Heart right ventricle (tissue), 16 donors: ENCODE results near the gene EFHD1. TPM values are rescaled to one million over a fixed set of nuclear protein-coding genes. Genes with fewer than 3 reads are reported as not detected.
"Not testable (repeated sequence)": the region's sequence is repeated elsewhere in the genome, so short reads cannot be mapped to it uniquely, and the experiment has no call there.

Experiments
- ATAC-seq, 8 donors: fragments of 200-7000 bp; cut with Tn5 transposase; one replicate each; pipeline ENCODE4 v1.9.1; 2020; ENCODE audit warnings: mild to moderate bottlenecking in 8 of 8, moderate library complexity in 8 of 8, moderate number of reproducible peaks in 1 of 8
- DNase-seq, 2 donors: peaks; one replicate each; pipeline ENCODE4 v3.0.0-alpha.2; 2020
- H3K27ac ChIP-seq, 10 donors: fragments of 200-600 bp; sonication (generic) in 2 of 10; one replicate each; pipeline versions ENCODE4 v1.5.0 to v1.8.0; 2020 to 2022; ENCODE audit warnings: mild to moderate bottlenecking in 3 of 10
- H3K27me3 ChIP-seq, 7 donors: fragments of 200-600 bp; one replicate each; pipeline ENCODE4 v1.8.0; 2021 to 2022; ENCODE audit warnings: mild to moderate bottlenecking in 2 of 7
- H3K36me3 ChIP-seq, 9 donors: fragments of 200-600 bp; sonication (generic) in 1 of 9; one replicate each; pipeline versions ENCODE4 v1.5.0 to v1.8.0; 2020 to 2022; ENCODE audit warnings: mild to moderate bottlenecking in 2 of 9
- H3K4me1 ChIP-seq, 9 donors: fragments of 200-600 bp; sonication (generic) in 1 of 9; one replicate each; pipeline versions ENCODE4 v1.5.0 to v1.8.0; 2020 to 2022; ENCODE audit warnings: mild to moderate bottlenecking in 4 of 9
- H3K4me3 ChIP-seq, 10 donors: fragments of 200-600 bp; sonication (generic) in 2 of 10; one replicate each; pipeline versions ENCODE4 v1.5.0 to v1.8.0; 2020 to 2022; ENCODE audit warnings: mild to moderate bottlenecking in 7 of 10, moderate library complexity in 2 of 10
- H3K9me3 ChIP-seq, 11 donors: fragments of 200-600 bp in 10 of 11; sonication (generic) in 2 of 11; one replicate each; pipeline versions ENCODE4 v1.5.0 to v1.8.0; 2013 to 2022; ENCODE audit warnings: mild to moderate bottlenecking in 2 of 11, control low read depth in 1 of 11, moderate library complexity in 1 of 11
- WGBS, 2 donors: extraction: QIAGEN DNeasy Blood & Tissue Kit; methylation state at CpG; one replicate each; pipeline ENCODE4 v1.1.7; 2013; ENCODE audit warnings: inconsistent platforms in 1 of 2; 5-methylcytosine and 5-hydroxymethylcytosine counted together
- intact Hi-C, 10 donors: fragments of 100-400 bp; cut with DNase I; formaldehyde crosslinking; loops; one replicate each; pipeline versions ENCODE4 v1.11.1 to v1.14.2; 2022
- polyA plus RNA-seq, 2 donors: library from polyadenylated mRNA; stranded (reverse); fragments of 200-250 nt; gene quantifications; one replicate each; pipeline ENCODE4 v1.2.3, GENCODE V29; 2013
- total RNA-seq, 10 donors: library from RNA; stranded (reverse); fragmentation: NEBNext Ultra II Directional in 3 of 10; extraction: Animal tissue kit (Norgen Biotek cat#: 25700) in 3 of 10; gene quantifications; one replicate each; pipeline versions ENCODE4 v1.2.1 to v1.2.4, GENCODE V29; 2021 to 2023
- TF ChIP-seq, protein P1 (sequence below), 9 donors: fragments of 200-600 bp; sonication (generic) in 2 of 9; IDR thresholded peaks; one replicate each; pipeline versions ENCODE4 v1.5.0 to v1.8.0; 2021 to 2022; ENCODE audit warnings: antibody characterized with exemption in 9 of 9, mild to moderate bottlenecking in 5 of 9, moderate library complexity in 1 of 9
- donor health status: Arrhythmogenic right ventricular cardiomyopathy.
- donor health status: ischemic (EF 13 %, LVEDD 7.1; RV severe dilation, severe dysfunction).
- donor health status: healthy with polysubstance abuse.
- donor health status: DM: no; HTN: yes; CAD: no.
- donor health status: DM: no; HTN: no; CAD: no.
- donor health status: ischemic (EF 25% LVEDD 6.9; RV normal size, moderate dysfunction).
- donor health status: ischemic (EF 25% LVEDD 5.7; RV mildly dilated, moderate dysfunction).
- donor health status: healthy.
- donor health status: DM: yes; HTN: yes; CAD: no.
- donor health status: Ischemic cardiomyopathy.
- donor health status: ischemic (EF 35%, LVEDD 5.7; RV mildly dilated, moderate dysfunction).
- donor health status: nonischemic (EF 11% LVEDD 7.7; RV severe dilation, severe dysfunction).
- donor health status: DM: yes; HTN: yes; CAD: no.
- donor health status: PGD.
- donor health status: ischemic (EF 29% LVEDD 5.4; RV normal size, mild dysfunction).
- donor health status: nonischemic (EF 23%, LVEDD 6.1; RV moderate dilation, normal function).

Gene EFHD1
- total and polyA plus RNA-seq, 12 donors, result 8.1 to 36.2 (median 19.5) TPM

DNA sequence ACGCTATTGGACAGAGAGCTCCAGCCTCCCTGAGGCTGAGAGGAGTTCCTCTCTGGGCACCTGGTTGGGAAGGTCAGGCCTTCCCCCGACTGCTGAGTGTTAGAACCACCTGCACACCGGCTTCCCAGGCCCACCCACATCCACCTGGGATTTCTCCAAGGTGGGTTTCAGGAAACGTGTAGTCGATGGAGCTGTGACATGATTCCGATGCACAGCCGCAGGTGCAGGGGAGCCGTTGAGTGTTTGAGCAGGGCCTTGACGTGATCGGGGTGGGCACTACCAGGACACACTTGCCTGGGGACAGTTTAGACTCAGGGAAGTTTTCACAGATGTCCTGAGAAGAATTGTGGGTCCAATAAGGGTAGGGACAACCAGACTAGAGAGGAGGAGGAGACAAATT lies 42.0 kb downstream of the EFHD1 start:
- H3K4me1 ChIP-seq, result peaks cover 0 to 10% (median 0%) of the 10 kb centered on the region in 9 donors
- ATAC-seq (no peak), DNase-seq (no peak)
- no peaks in the 10 kb centered on the region for H3K9me3 ChIP-seq
- WGBS, 2 donors, result 93 to 95% methylated on average over 10 of the region's 10 CpGs
- TF ChIP-seq, protein P1, sequence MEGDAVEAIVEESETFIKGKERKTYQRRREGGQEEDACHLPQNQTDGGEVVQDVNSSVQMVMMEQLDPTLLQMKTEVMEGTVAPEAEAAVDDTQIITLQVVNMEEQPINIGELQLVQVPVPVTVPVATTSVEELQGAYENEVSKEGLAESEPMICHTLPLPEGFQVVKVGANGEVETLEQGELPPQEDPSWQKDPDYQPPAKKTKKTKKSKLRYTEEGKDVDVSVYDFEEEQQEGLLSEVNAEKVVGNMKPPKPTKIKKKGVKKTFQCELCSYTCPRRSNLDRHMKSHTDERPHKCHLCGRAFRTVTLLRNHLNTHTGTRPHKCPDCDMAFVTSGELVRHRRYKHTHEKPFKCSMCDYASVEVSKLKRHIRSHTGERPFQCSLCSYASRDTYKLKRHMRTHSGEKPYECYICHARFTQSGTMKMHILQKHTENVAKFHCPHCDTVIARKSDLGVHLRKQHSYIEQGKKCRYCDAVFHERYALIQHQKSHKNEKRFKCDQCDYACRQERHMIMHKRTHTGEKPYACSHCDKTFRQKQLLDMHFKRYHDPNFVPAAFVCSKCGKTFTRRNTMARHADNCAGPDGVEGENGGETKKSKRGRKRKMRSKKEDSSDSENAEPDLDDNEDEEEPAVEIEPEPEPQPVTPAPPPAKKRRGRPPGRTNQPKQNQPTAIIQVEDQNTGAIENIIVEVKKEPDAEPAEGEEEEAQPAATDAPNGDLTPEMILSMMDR (IDR thresholded peaks at IDR 0.05), result no peak
- H3K27ac ChIP-seq, result no peak overlapping the region
- H3K36me3 ChIP-seq, result peaks cover 0 to 71% (median 0%) of the 10 kb centered on the region in 9 donors
- H3K4me3 ChIP-seq, result no peak overlapping the region
- intact Hi-C loops, result no loop called here
- no peaks in the 10 kb centered on the region for H3K27me3 ChIP-seq

DNA sequence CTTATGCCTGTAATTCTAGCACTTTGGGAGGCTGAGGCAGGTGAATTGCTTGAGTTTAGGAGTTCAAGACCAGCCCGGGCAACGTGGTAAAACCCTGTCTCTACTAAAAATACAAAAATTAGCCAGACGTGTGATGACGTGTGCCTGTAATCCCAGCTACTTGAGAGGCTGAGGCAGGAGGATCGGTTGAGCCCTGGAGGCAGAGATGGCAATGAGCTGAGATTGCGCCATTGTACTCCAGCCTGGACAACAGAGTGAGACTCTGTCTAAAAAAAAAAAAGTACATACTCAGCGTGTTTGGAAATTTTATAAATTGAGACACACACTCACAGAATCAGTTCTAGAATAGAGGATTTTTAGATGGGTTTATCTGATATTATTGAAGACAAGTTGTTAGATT lies 46.6 kb downstream of the EFHD1 start:
- H3K27me3 ChIP-seq, result no peaks in the 10 kb centered on the region
- no peaks in the 10 kb centered on the region for H3K4me1 ChIP-seq
- peaks cover 0 to 53% (median 0%) of the 10 kb centered on the region in 9 donors for H3K36me3 ChIP-seq
- 90 to 95% methylated on average over 7 of the region's 7 CpGs for WGBS, 2 donors
- ATAC-seq (no peak), DNase-seq (no peak)
- no peak overlapping the region for H3K4me3 ChIP-seq
- no peak overlapping the region for H3K27ac ChIP-seq
- no peaks in the 10 kb centered on the region for H3K9me3 ChIP-seq
- intact Hi-C loops, result no loop called here
- TF ChIP-seq, protein P1 (IDR thresholded peaks at IDR 0.05), result no peak

DNA sequence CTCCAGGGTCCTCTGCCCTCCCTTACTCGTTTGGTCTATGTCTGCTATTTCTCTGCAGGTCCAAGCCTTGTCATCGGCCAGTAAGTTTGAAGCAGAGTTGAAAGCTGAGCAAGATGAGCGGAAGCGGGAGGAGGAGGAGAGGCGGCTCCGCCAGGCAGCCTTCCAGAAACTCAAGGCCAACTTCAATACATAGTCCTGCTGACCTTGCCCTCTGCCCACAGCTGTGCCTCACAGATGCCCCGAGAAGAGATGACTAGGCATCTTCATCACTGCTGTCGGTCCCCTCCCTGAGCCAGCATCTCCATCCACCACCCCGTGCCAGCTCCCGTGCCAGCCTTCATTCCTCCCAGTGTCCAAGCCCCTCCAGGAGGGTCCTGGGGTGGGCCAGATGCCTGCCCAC lies 48.1 kb downstream of the EFHD1 start:
- TF ChIP-seq, protein P1 (IDR thresholded peaks at IDR 0.05), result no peak
- WGBS, 2 donors, result 76% methylated on average over 10 of the region's 10 CpGs
- DNase-seq (no peak), ATAC-seq (no peak)
- Histone ChIP-seq H3K36me3 (peaks cover 0 to 39% (median 0%) of the 10 kb centered on the region in 9 donors), H3K4me1 (no peaks in the 10 kb centered on the region), H3K27me3 (no peaks in the 10 kb centered on the region), H3K4me3 (no peak overlapping the region), H3K27ac (no peak overlapping the region), H3K9me3 (no peaks in the 10 kb centered on the region)
- intact Hi-C loops, result no loop called here

GRCh38 chr2:232683368-232683767 lies 50.0 kb downstream of the EFHD1 start:
- no peak for ATAC-seq
- TF ChIP-seq, protein P1 (IDR thresholded peaks at IDR 0.05), result no peak

GRCh38 chr2:232685391-232685790 lies 52.0 kb downstream of the EFHD1 start:
- Histone ChIP-seq H3K36me3 (peaks cover 0 to 18% (median 0%) of the 10 kb centered on the region in 9 donors), H3K4me1 (peaks cover 0 to 11% (median 6%) of the 10 kb centered on the region in 9 donors)
- ATAC-seq, DNase-seq, H3K4me3 ChIP-seq, H3K9me3 ChIP-seq, H3K27me3 ChIP-seq, H3K27ac ChIP-seq, intact Hi-C loops: not testable (repeated sequence)
- WGBS, 2 donors, result 90 to 92% methylated on average over 6 of the region's 6 CpGs

More at GRCh38 chr2:232683368-232683767, 50.0 kb downstream of the EFHD1 start:
- intact Hi-C loops, result no loop called here
- Histone ChIP-seq H3K27ac (no peak overlapping the region), H3K27me3 (no peaks in the 10 kb centered on the region), H3K9me3 (no peaks in the 10 kb centered on the region), H3K4me1 (no peaks in the 10 kb centered on the region), H3K36me3 (peaks cover 0 to 23% (median 0%) of the 10 kb centered on the region in 9 donors), H3K4me3 (no peak overlapping the region)
- DNase-seq, result no peak
- 32 to 38% methylated on average over 1 of the region's 1 CpG for WGBS, 2 donors
